T47D (cell line): ENCODE measurements around the gene MYORG.

Experiments
- DNase-seq, 2 experiments: peaks; one replicate each; pipeline versions ENCODE4 v3.0.0 to v3.0.0-alpha.2; 2011 to 2012; ENCODE audit warnings: low read depth in 1 of 2, low spot score in 1 of 2
- JUND ChIP-seq: IDR thresholded peaks from 2 replicates; pipeline ENCODE4 v1.6.1; 2012; ENCODE audit warnings: low read depth
- in situ Hi-C: cut with HindIII; loops from 2 replicates; pipeline ENCODE4 v1.10.0; 2016; ENCODE audit warnings: low sequenced_read_pairs, low pct_unique_long_range_greater_than_20kb

Gene MYORG

GRCh38 chr9:34381323-34381722 is 4.6 kb upstream of the MYORG start:
- in situ Hi-C loops: no loop called here
- DNase-seq: no peak
- TF ChIP-seq JUND: no peak

DNA sequence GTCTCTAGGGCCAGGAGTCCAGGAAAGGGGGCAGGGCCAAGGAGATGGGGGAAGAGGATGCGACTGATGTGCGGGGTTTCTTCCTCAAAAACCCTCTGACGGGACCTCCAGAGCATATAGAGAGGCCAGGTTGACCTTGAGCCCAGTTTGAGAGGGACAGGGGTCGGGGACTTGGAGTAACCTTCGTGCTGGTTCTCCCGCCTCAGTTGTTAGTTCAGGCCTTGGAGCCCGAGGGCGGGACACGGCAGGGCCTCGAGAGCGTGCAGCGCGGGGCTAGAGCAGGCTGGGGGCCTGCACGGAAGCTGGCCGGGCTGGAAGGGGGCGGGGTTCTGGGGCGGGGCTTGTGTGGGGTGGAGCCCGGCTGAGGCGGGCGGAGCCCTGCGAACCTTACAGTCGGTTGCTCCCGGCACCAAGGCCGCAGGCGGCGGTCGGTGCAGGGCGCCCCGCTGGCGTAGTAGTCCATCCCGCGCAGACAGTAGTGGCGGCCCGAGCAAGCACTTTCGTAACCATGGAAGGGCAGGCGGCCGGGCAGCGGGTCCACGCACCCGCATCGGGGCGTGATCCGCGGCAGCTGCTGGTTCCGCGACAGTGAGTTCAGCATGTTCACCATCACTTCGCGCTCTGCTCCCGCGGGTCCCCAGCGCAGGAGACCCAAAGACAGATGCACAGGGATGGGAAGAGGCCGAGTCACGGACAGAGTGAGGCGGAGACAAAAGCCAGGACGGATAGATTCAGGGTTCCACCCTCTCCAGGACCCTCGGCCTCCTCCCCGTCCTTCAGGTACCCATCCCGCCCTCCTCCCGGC is 4.0 kb upstream of the MYORG start:
- in situ Hi-C loops: no loop called here
- peak; percentile 62 to 74 for DNase-seq
- no peak for TF ChIP-seq JUND

DNA sequence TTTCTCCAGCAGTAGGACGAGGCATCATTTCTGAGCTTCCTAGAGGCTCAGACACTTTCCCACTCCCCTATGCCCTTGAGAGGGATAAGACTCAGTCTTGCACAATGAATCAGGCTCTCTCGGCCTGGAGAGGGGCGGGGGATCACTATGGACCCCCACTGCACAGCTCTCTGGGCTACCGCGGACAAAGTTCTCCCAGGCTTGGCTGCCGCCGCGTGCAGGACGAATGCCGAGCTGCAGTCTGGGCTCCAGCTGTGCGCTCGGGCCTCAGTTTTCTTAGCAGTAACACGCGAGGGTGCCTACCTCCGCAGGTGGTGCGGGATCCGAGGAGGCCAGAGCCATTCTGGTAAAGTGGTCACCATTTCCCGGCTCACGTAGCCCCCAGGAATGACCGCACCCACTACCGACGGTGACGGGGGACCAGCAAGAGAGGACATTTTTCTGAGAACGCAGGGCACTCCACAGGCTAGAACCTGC is 3.4 kb upstream of the MYORG start:
- no peak for TF ChIP-seq JUND
- in situ Hi-C loops: no loop called here
- no peak for DNase-seq

GRCh38 chr9:34379334-34380033 is 2.8 kb upstream of the MYORG start:
- in situ Hi-C loops: no loop called here
- no peak for TF ChIP-seq JUND
- peak; percentile 80 to 87 for DNase-seq

DNA sequence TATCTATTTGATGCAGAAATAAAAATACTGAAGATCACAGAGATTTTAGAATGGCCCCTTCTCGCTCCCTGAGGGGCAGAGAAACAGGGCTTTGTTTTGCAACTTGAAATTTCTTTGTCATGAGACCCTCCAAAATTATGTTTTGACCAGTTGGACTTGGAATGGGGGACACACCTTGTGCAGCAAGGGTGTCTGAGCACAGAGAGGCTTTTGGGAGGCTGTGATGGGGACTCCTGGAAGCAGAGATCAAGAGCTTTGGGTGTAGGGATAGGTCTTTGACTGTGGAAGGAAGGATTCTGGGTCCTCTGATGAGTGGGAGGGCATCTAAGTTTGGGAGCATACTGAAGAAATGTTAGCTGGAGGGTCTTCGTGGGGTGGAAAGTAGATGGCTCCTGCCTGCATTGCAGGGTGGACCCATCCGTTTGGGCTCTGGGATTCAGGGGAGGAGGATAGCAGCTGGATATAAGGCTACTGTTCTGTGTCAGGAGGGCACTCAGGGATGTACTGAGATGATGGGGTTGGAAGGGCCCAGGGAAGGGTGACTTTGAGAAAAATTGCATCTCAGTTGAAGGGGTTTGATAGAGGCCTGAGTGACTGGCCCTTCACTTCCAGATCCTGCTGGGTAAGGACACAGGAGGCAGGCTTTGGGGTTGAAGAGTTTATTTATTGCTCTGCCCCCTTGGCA is 1.8 kb upstream of the MYORG start:
- DNase-seq: no peak
- in situ Hi-C loops: no loop called here
- no peak for TF ChIP-seq JUND

DNA sequence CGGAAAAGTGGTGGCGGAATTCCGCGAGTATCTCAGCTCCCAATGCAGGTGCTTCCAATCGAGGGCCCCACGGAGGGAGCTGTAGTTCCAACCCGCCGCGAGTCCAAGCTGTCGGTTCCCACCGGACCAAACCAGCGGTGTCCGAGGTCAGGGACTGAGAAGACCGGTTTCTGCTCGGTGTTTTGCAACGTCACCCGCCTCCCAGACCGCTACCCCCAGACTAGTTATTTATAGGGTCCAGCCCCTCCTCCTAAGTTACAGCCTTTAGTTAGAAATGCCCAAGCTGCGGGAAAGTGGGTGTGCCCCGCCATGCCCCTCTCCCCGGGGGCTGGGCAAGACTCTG is 677 bp upstream of the MYORG start:
- no peak for TF ChIP-seq JUND
- DNase-seq: no peak
- in situ Hi-C loops: no loop called here

DNA sequence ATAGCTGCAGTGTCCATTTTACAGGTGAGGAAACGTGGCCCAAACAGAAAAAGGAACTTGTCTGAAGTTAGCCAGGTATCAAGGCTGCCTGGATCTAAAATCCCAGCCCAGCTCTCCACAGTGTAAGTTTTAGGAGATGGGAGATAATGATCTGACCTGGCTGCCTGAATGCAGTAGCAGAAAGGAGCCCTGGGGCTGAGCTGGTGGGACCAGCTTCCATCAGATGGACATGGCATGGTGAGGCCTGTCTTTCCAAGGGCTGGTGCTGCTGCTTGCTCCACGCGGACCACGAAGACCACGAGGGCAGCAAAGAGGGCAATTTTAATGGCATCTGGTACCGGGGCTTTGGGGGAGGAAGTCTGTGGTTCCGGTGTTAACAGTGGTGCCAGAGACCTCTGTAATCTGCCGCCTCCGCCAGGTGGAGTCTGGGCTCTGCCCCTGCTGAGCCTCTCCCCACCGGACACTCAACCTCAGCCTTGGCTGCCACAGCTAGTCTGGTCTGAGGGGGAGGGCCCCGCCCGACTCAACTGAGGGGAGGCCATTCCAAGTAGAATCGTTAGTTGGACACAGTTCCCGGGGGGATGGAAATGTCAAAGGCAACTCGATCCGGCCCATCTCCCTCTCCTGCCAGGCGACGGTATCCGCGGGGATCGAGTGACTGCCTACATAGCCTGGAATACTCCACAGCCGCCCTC is 650 bp downstream of the MYORG start:
- in situ Hi-C loops: no loop called here
- DNase-seq: peak in 1 of 2 experiments; percentile 68

DNA sequence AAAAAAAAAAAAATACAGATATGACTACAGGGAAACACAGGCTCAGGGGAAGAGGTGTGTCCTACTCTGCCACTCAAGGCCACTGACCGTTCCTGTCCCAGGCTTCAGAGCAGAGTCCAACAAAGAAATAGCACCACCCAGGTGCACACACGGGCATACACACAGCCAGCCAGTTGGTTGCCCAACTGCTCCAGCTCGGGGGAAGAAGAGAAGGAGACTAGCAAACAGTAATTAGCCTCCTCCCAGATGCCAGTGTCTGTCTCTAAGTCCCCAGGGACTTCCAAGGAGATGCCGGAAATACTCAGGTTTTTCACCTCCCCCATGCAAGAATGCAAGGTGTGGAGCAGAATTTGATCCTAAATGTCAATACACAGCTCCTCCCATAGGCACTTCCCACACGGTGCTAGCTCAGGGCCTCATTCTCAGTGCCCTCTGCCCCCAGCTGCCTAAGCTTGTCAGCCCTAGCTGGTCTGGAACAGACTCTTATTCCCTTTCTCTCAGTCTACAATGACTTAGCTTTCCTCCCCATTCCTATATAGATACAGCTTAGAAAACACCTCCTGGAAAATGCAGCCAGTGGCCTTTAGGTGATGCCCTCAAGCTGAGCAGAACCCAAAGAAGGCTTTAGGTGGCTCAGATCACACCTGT is 1.7 kb downstream of the MYORG start:
- in situ Hi-C loops: no loop called here
- no peak for TF ChIP-seq JUND
- peak; percentile 61 to 96 for DNase-seq

More for the DNA sequence above, 650 bp downstream of the MYORG start:
- TF ChIP-seq JUND: no peak

GRCh38 chr9:34374339-34374738 is 2.4 kb downstream of the MYORG start:
- no peak for TF ChIP-seq JUND
- DNase-seq: no peak
- in situ Hi-C loops: no loop called here

- no peak for DNase-seq
- in situ Hi-C loops: no loop called here
- TF ChIP-seq JUND: no peak
Observed at GRCh38 chr9:34373749-34374148, 2.9 kb downstream of the MYORG start.

GRCh38 chr9:34372467-34373011 is 4.2 kb downstream of the MYORG start:
- TF ChIP-seq JUND: no peak
- in situ Hi-C loops: no loop called here
- peak; percentile 41 to 86 for DNase-seq
